Adrenal gland (tissue), 5 donors: ENCODE data around the gene SDK1.

Experiments used
- POLR2A ChIP-seq, 2 donors: fragments of 450-650 bp; IDR thresholded peaks; one replicate each; pipeline ENCODE4 v1.6.1; 2017; ENCODE audit warnings: antibody characterized with exemption in 2 of 2, mild to moderate bottlenecking in 2 of 2, moderate library complexity in 1 of 2
- TF ChIP-seq, protein P1 (sequence below), 6 experiments: fragments of 450-650 bp in 4 of 6; fragments of 200-600 bp in 2 of 6; sonication (generic) in 1 of 6; IDR thresholded peaks; 1 replicate in 5 of 6; 2 replicates in 1 of 6; pipeline versions ENCODE4 v1.5.1 to v1.8.0; 2016 to 2021; ENCODE audit warnings: antibody characterized with exemption in 6 of 6, mild to moderate bottlenecking in 2 of 6, moderate library complexity in 1 of 6
- donor health status: DM: no; HTN: no; CAD: no.

DNA sequence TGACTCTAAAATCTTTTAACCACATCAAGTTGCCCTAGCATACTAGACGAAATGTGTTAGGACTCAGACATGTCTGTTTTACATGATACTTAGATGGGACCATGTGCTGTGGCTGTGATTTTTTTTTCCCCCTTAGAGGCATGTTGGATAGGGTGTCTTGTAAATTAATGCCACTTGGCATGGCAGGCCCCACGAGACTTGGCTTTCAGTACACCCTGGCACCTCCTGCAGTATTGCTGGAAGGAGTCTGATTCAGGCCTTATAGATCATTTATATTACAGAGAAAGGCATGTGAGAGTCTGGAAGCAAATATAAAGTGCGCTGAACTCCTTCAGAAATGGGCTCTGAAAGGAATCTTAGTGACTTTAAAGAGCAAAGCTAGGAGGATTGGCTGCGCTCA, 494.1 kb downstream of the SDK1 start:
- TF ChIP-seq, protein P1, sequence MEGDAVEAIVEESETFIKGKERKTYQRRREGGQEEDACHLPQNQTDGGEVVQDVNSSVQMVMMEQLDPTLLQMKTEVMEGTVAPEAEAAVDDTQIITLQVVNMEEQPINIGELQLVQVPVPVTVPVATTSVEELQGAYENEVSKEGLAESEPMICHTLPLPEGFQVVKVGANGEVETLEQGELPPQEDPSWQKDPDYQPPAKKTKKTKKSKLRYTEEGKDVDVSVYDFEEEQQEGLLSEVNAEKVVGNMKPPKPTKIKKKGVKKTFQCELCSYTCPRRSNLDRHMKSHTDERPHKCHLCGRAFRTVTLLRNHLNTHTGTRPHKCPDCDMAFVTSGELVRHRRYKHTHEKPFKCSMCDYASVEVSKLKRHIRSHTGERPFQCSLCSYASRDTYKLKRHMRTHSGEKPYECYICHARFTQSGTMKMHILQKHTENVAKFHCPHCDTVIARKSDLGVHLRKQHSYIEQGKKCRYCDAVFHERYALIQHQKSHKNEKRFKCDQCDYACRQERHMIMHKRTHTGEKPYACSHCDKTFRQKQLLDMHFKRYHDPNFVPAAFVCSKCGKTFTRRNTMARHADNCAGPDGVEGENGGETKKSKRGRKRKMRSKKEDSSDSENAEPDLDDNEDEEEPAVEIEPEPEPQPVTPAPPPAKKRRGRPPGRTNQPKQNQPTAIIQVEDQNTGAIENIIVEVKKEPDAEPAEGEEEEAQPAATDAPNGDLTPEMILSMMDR (IDR thresholded peaks at IDR 0.05) = no peak
- TF ChIP-seq POLR2A (IDR thresholded peaks at IDR 0.05) = no peak
